COR-L47 (cell line): ENCODE measurements around the gene REEP1.
A peak's percentile ranks its signal among the peaks of the same experiment; 100 is the strongest.

Experiments
- DNase-seq: peaks from one replicate; lab custom pipeline; 2025; lab: John Stamatoyannopoulos, UW

Gene REEP1

GRCh38 chr2:86337244-86337835 lies at the start of gene REEP1:
REEP1 (minus strand) TSS chr2:86337626; CDS start chr2:86337510, 116 bp downstream.
- peak; percentile 22 for DNase-seq

- no peak for DNase-seq
Observed at GRCh38 chr2:86383844-86384243, 46.4 kb upstream of the REEP1 start.

GRCh38 chr2:86382698-86383097 lies 45.3 kb upstream of the REEP1 start:
- no peak for DNase-seq

GRCh38 chr2:86382108-86382507 lies 44.7 kb upstream of the REEP1 start:
- DNase-seq, result no peak

GRCh38 chr2:86378469-86378868 lies 41.0 kb upstream of the REEP1 start:
- DNase-seq, result no peak

- DNase-seq, result no peak
Observed at GRCh38 chr2:86375623-86376022, 38.2 kb upstream of the REEP1 start.

GRCh38 chr2:86372641-86373502 lies 35.4 kb upstream of the REEP1 start:
- peak; percentile 43 for DNase-seq

- no peak for DNase-seq
Observed at GRCh38 chr2:86372133-86372532, 34.7 kb upstream of the REEP1 start.

GRCh38 chr2:86371527-86371926 lies 34.1 kb upstream of the REEP1 start:
- no peak for DNase-seq

GRCh38 chr2:86370579-86370978 lies 33.2 kb upstream of the REEP1 start:
- DNase-seq, result no peak

GRCh38 chr2:86368161-86368824 lies 30.9 kb upstream of the REEP1 start:
- DNase-seq, result peak; percentile 47

- no peak for DNase-seq
Observed at GRCh38 chr2:86367499-86367777, 30.0 kb upstream of the REEP1 start.

- no peak for DNase-seq
Observed at GRCh38 chr2:86366651-86367498, 29.4 kb upstream of the REEP1 start.

GRCh38 chr2:86364894-86365293 lies 27.5 kb upstream of the REEP1 start:
- no peak for DNase-seq

GRCh38 chr2:86360776-86361175 lies 23.4 kb upstream of the REEP1 start:
- no peak for DNase-seq

- DNase-seq, result no peak
Observed at GRCh38 chr2:86358957-86359356, 21.5 kb upstream of the REEP1 start.

- DNase-seq, result no peak
Observed at GRCh38 chr2:86357392-86357963, 20.1 kb upstream of the REEP1 start.

GRCh38 chr2:86352727-86353221 lies 15.3 kb upstream of the REEP1 start:
- no peak for DNase-seq

- DNase-seq, result no peak
Observed at GRCh38 chr2:86352137-86352726, 14.8 kb upstream of the REEP1 start.

GRCh38 chr2:86350751-86351150 lies 13.3 kb upstream of the REEP1 start:
- DNase-seq, result no peak

GRCh38 chr2:86347401-86347800 lies 10.0 kb upstream of the REEP1 start:
- DNase-seq, result no peak
